IPS-18c (cell line): Measurements from ENCODE around the gene ZNF480.
A peak's percentile ranks its signal among the peaks of the same experiment; 100 is the strongest.
"Not testable (repeated sequence)": the region's sequence is repeated elsewhere in the genome, so short reads cannot be mapped to it uniquely, and the experiment has no call there.

Experiments
- H3K4me3 ChIP-seq: 2 replicates; pipeline ENCODE4 v1.7.0; 2013; ENCODE audit warnings: low read depth, mild to moderate bottlenecking, low read length, moderate library complexity; ENCODE audit not compliant: insufficient read depth
- H3K9me3 ChIP-seq: one replicate; pipeline ENCODE4 v1.6.1; 2013; ENCODE audit warnings: mild to moderate bottlenecking, low read length, moderate library complexity; ENCODE audit not compliant: control insufficient read depth, insufficient read depth

ZNF480 gene

GRCh38 chr19:52296773-52297600 is at the start of gene ZNF480:
ZNF480 (plus strand) TSS chr19:52297169; CDS start chr19:52300413, 3,244 bp downstream.
- H3K4me3 ChIP-seq = peak within 1 kb of the TSS; percentile 97

DNA sequence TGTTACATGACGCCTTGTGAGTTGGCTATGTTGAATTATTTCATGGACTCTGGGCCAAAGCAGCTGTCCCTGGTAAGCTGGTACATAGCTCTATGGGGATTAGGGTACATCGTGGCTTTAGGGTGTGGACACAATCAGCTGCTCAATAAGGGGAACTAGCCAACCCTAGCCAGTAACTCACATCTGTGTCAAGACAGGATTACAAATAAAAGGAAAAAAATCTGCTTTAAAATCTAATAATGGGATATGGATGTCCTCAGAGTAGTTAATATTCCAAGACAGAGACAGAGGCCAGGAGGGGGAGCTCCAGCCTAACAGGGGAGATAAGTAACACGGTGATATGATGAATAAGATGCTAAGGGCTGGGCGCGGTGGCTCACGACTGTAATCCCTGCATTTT is 48.7 kb upstream of the ZNF480 start:
- H3K9me3 ChIP-seq = peaks cover 2% of the 10 kb centered on the region
- no peak overlapping the region for H3K4me3 ChIP-seq

More at GRCh38 chr19:52296773-52297600, at the start of gene ZNF480:
- H3K9me3 ChIP-seq = peaks cover 6% of the 10 kb centered on the region

- Histone ChIP-seq H3K9me3 (peaks cover 3% of the 10 kb centered on the region), H3K4me3 (no peak overlapping the region)
Observed at GRCh38 chr19:52258426-52258825, 38.5 kb upstream of the ZNF480 start.

GRCh38 chr19:52265556-52265955 is 31.4 kb upstream of the ZNF480 start:
- not testable (repeated sequence) for H3K4me3 ChIP-seq, H3K9me3 ChIP-seq

DNA sequence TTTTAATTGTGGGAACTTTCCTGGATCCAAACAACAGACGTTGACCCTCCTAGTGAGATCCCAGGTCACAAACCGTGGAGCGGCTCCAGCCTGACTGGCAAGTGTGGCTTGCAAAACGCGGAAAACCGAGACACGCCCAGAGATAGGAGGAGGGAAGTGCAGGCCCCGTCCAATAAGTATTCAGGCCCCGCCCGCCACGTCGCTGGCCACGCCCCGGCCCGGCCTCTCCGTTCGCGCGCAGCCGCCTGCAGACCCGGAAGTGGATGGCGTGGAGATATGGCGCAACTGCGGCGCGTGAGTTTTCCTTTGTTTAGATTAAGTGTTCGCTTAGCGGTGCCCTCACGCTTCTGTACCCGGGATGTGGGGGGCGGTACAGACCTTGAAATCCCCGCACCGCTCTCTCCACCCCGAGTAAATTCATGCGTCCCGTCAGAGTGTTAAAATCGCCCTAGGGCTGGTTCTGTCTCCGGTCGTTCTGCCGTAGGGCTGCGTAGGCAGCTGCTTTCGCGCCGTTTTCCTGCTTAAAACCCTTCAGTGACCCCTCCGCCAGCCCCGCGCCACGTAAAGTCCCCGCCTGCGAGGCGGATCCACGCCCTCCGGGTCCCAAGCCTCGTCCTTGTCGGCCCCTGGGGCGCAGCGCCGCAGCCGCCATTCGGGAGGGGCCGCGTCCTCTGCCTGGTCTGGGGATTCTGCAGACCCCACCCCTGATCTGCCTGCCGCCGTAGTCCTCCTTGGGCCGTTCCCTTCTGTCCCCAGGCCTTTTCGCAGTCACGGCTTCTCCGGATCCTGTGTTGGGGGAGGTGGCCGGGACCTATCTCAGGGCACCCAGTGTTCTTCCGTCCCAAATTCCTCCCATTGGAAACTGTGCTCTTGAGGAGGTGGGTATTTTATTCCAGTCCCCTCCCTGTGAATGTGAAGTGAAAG is 27.4 kb upstream of the ZNF480 start, which contains the start of gene ZNF766:
Gene ZNF766, plus strand, starts transcription at position 250 of the 924 bp plus-strand sequence. Its CDS starts 27 bp downstream, at position 277.
- Histone ChIP-seq H3K4me3 (peak within 1 kb of the TSS; percentile 99), H3K9me3 (peaks cover 4% of the 10 kb centered on the region)

DNA sequence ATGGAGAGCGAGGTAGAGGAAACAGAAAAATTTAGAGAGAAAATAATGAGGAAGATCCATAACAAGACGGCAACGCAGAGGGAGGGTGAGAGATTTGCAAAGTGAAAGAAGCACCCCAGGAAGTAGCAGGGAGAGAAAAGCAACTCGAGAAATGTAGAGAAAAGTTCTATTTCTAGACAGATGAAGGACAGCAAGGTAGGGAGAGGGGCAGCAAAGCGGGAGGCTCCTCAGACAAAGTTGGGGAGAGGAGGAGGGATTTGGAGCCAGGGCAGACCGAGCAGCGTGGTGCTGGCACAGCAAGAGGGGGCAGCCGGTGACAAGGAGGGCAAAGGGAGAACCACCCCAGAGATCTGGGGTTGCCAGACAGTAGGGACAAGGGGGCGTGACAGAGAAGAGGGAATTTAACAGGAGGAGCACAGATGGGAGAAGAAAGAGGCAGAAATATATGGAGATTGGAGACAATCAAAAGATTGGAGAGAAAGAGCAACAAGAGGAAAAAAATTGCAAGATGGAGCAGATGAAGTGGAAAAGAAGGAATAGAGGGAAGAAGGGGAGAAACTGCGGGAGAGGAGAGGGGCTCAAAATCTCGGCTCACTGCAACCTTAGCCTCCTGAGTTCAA is 26.6 kb upstream of the ZNF480 start:
- Histone ChIP-seq H3K4me3 (peak overlapping the region; percentile 99), H3K9me3 (peaks cover 4% of the 10 kb centered on the region)

- Histone ChIP-seq H3K4me3 (no peak overlapping the region), H3K9me3 (peaks cover 4% of the 10 kb centered on the region)
Observed at GRCh38 chr19:52273301-52273700, 23.7 kb upstream of the ZNF480 start.

GRCh38 chr19:52274191-52274590 is 22.8 kb upstream of the ZNF480 start:
- no peak overlapping the region for H3K4me3 ChIP-seq
- H3K9me3 ChIP-seq = peaks cover 4% of the 10 kb centered on the region

- Histone ChIP-seq H3K4me3 (no peak overlapping the region), H3K9me3 (peaks cover 4% of the 10 kb centered on the region)
Observed at GRCh38 chr19:52275988-52276387, 21.0 kb upstream of the ZNF480 start.

DNA sequence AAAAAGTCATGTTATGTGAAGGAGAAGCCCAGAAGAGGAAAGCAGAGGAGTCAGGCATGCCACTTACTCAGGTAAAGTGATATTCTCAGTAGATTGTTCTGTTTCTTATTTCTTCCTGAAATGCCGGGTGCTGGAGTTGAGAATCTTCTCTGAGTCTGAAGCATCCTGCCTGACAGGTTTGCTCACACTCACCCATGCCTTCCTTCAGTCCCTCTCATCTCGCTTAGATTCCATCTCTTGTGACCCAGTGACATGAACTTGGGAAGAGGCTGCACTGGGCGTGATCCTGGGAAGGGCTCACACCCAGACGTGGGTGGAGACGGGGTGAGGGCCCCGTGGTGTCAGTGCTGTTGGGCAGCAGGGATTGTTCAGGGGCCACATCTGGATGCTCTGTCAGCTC is 19.5 kb upstream of the ZNF480 start:
- H3K9me3 ChIP-seq = peaks cover 4% of the 10 kb centered on the region
- no peak overlapping the region for H3K4me3 ChIP-seq

- Histone ChIP-seq H3K4me3 (no peak overlapping the region), H3K9me3 (no peaks in the 10 kb centered on the region)
Observed at GRCh38 chr19:52286256-52286655, 10.7 kb upstream of the ZNF480 start.

GRCh38 chr19:52291781-52292180 is 5.2 kb upstream of the ZNF480 start:
- H3K4me3 ChIP-seq = no peak overlapping the region
- peaks cover 3% of the 10 kb centered on the region for H3K9me3 ChIP-seq

- not testable (repeated sequence) for H3K9me3 ChIP-seq, H3K4me3 ChIP-seq
Observed at GRCh38 chr19:52292946-52293345, 4.0 kb upstream of the ZNF480 start.

DNA sequence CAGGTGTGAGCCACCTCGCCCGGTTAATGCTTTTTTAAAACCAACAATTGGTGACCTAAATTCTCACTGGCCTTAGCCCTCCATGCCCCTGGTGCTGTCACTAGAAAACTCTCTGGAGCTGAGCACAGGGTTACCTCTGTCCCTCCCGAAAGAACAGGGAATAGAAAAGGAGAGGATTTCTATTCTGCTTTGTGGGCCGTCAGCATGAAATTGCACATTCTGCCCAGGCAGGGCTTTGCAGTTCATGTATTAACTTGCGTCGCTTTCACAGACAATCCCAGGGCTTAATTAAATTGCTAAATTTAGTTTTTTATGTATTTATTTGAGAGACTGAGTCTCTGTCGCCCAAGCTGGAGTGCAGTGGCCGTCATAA is 583 bp upstream of the ZNF480 start:
- H3K9me3 ChIP-seq = peaks cover 6% of the 10 kb centered on the region
- peak overlapping the region; percentile 35 for H3K4me3 ChIP-seq

- H3K4me3 ChIP-seq = peak overlapping the region; percentile 97
Observed at GRCh38 chr19:52297601-52298364, 814 bp downstream of the ZNF480 start.

GRCh38 chr19:52307275-52307674 is 10.3 kb downstream of the ZNF480 start:
- Histone ChIP-seq H3K4me3 (no peak overlapping the region), H3K9me3 (peaks cover 43% of the 10 kb centered on the region)

More at GRCh38 chr19:52297601-52298364, 814 bp downstream of the ZNF480 start:
- peaks cover 6% of the 10 kb centered on the region for H3K9me3 ChIP-seq

DNA sequence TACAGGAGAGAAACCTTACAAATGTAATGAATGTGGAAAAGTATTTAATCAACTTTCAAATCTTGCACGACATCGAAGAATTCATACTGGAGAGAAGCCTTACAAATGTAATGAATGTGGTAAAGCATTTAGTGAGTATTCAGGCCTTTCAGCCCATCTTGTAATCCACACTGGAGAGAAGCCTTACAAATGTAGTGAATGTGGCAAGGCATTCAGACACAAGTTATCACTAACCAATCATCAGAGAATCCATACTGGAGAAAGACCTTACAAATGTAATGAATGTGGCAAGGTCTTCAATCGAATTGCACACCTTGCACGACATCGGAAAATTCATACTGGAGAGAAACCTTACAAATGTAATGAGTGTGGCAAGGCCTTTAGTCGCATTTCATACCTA is 25.5 kb downstream of the ZNF480 start:
- peaks cover 31% of the 10 kb centered on the region for H3K9me3 ChIP-seq
- H3K4me3 ChIP-seq = no peak overlapping the region
